ENCODE data around the gene AMZ1. TPM values are rescaled to one million over a fixed set of nuclear protein-coding genes. Genes with fewer than 3 reads are reported as not detected.

Gene AMZ1
- total RNA-seq, 1 experiment from 2014 or later: 0.74 TPM

DNA sequence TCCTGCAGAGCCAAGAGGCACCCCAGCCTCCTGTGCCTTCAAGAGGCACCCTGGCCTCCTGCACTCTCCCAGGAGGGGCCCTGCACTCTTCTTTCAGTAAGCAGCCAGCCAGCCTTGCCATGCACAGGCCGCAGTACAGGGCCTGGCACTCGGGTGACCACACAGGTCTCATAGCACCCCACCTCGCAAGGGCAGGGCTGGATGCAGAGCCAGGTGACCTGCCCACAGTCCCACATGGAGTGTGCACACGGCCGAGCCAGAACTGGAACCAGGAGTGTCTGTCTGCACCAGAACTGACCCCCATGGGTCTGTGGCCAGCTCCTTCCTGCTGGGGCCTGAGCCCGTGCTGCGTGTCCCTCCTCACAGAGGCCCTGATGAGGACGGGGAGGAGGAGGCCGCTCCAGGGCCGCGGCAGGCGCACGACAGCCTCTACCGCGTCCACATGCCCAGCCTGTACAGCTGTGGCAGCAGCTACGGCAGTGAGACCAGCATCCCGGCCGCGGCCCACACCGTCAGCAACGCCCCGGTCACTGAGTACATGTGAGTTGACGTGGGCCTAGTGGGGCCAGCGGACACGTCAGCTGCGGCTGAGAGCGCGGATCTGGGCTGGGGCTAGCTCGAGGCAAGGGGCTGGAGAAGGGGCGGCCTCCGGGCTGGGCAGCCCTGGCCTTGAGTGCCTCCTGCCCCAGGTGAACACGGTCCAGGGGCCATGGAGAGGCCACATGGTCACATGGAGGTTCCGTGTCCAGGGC lies 29.9 kb upstream of the AMZ1 start:
- no peaks in the 10 kb centered on the region for H3K4me1 ChIP-seq (ENCODE audit: insufficient read depth, low read length)
- Mint-ChIP-seq H3K4me1 (no peaks in the 10 kb centered on the region), H3K9me3 (no peaks in the 10 kb centered on the region; a peak in 1 of 5 replicates), H3K4me3 (no peak overlapping the region), H3K27me3 (ENCODE audit: low read depth) (no peaks in the 10 kb centered on the region; the same call in 1 of the 2 replicates), H3K27ac (no peak overlapping the region), H3K36me3 (ENCODE audit: insufficient read depth in 1 of 3, low read depth in 3 of 3) (peaks cover 8 to 34% (median 24%) of the 10 kb centered on the region in 3 experiments)
- no peak overlapping the region for H3K9ac ChIP-seq (ENCODE audit: extremely low read depth, insufficient read length, low read length)
- no peak overlapping the region for H2BK120ac ChIP-seq (ENCODE audit: low read depth, low read length, poor library complexity, severe bottlenecking)
- no peak overlapping the region for H3K14ac ChIP-seq (ENCODE audit: insufficient read depth, low read length)
- no peak overlapping the region for H4K8ac ChIP-seq (replicated peaks; ENCODE audit: insufficient read length, low read depth, low read length)
- no peak overlapping the region for H3K18ac ChIP-seq (ENCODE audit: insufficient read length, low read depth, low read length)
- no peak overlapping the region for H3K4ac ChIP-seq (ENCODE audit: low read depth, low read length)
- no peak overlapping the region for H2BK15ac ChIP-seq (ENCODE audit: low read depth, low read length)
- no peaks in the 10 kb centered on the region for H3K79me2 ChIP-seq (ENCODE audit: insufficient read depth, low read length)
- H3T11ph ChIP-seq (ENCODE audit: low read length): no peak overlapping the region
- H3K23me2 ChIP-seq (ENCODE audit: insufficient read length, low read depth, low read length, poor library complexity, severe bottlenecking): no peaks in the 10 kb centered on the region
- no peak overlapping the region for H3K56ac ChIP-seq (ENCODE audit: insufficient read length, low read depth, low read length)
- H2BK12ac ChIP-seq (ENCODE audit: insufficient read length, low read depth, low read length): no peak overlapping the region
- H3K79me1 ChIP-seq (ENCODE audit: insufficient read depth, low read depth, low read length, poor library complexity, severe bottlenecking): no peaks in the 10 kb centered on the region
- H2BK20ac ChIP-seq (ENCODE audit: low read depth, low read length, poor library complexity, severe bottlenecking): no peak overlapping the region
- DNase-seq: no peak
- no CpG with 5 or more reads among the region's 33 CpGs for WGBS (ENCODE audit: extremely low coverage, insufficient read length, low lambda C conversion rate)
- no peak overlapping the region for H3K4me2 ChIP-seq (ENCODE audit: insufficient read depth, insufficient read length, low read length)
- H3K23ac ChIP-seq (ENCODE audit: insufficient read length, low read depth, low read length): no peak overlapping the region
- no peak overlapping the region for H2BK5ac ChIP-seq (ENCODE audit: insufficient read length, low read length)
- no peak overlapping the region for H4K91ac ChIP-seq (ENCODE audit: insufficient read length, low read depth, low read length)
- no peak for TF ChIP-seq CTCF (conservative IDR thresholded peaks at IDR 0.05)
- H3K9me3 ChIP-seq (ENCODE audit: control insufficient read depth, low read depth, low read length): no peaks in the 10 kb centered on the region
- H2AK5ac ChIP-seq (ENCODE audit: insufficient read length, low read length): no peak overlapping the region
- H4K20me1 ChIP-seq (ENCODE audit: control insufficient read depth, insufficient read depth, insufficient read length): no peaks in the 10 kb centered on the region
- no peak overlapping the region for H4K5ac ChIP-seq (ENCODE audit: insufficient read length, low read depth, low read length)
- H3K27me3 ChIP-seq (ENCODE audit: insufficient read depth, low read length): no peaks in the 10 kb centered on the region
- no peak overlapping the region for H2AFZ ChIP-seq (ENCODE audit: low read length)
- no peak overlapping the region for H3K27ac ChIP-seq (ENCODE audit: insufficient read length, low read depth, low read length)

Measured in H9 (cell line).